ENCODE measurements around the gene MARCHF9.

The MARCHF9 gene

DNA sequence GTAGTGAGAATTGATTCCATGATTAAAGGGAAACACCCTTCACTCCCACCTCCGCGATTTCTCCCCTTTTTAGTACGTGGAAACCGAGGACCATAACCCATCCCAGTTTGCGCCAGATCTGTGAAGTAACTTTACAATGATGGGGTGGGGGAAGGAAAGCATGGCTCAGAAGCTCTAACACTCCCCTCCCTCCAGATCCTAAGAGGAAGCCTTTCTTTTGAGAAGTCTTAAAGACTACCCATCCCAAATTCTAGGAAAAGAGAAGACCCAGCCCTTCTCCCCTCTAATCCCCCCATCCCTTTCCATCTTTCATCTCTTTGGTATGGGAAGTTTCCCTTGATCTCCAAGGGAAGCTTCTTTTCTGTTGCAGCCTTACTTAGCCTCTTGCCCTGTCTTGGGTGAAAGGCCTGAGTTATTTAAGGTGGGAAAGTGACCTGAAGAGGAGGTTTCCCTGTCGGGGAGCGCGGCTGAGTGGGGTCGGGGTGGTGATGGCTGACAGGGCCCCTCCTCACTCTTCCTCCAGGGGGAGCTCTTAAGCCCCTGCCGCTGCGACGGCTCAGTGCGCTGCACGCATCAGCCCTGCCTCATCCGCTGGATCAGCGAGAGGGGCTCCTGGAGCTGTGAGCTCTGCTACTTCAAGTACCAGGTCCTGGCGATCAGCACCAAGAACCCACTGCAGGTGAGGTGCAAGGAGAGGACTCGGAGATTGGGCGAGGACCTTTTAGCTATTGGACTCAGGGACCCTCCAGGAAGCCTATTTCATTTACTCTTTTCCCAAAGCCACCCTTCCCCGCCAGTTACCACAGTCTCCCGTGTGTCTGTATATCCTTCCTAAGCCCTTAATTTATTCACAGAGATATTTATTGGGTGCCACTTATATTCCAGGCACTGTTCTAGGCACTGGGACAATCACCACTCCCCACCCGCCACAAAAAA, 1.8 kb downstream of the MARCHF9 start:
- peak; percentile 75 to 78 for DNase-seq

DNA sequence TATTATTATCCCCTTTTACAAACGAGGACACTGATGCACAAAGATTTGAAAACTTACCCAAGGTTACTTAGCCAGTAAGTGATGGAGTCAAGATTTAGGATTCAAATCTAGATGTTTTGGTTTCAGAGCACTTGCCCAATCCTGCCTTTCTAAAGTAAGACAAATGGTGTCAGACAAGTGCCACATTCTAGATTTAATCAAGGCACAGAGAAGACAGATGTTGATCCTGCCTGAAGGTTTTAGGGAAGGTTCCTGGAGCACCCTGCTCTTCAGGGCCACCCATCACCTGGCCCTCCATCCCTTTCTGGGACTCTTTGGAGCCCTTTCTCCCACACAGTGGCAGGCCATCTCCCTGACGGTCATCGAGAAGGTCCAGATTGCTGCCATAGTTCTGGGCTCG, 2.9 kb downstream of the MARCHF9 start:
- no peak for DNase-seq

DNA sequence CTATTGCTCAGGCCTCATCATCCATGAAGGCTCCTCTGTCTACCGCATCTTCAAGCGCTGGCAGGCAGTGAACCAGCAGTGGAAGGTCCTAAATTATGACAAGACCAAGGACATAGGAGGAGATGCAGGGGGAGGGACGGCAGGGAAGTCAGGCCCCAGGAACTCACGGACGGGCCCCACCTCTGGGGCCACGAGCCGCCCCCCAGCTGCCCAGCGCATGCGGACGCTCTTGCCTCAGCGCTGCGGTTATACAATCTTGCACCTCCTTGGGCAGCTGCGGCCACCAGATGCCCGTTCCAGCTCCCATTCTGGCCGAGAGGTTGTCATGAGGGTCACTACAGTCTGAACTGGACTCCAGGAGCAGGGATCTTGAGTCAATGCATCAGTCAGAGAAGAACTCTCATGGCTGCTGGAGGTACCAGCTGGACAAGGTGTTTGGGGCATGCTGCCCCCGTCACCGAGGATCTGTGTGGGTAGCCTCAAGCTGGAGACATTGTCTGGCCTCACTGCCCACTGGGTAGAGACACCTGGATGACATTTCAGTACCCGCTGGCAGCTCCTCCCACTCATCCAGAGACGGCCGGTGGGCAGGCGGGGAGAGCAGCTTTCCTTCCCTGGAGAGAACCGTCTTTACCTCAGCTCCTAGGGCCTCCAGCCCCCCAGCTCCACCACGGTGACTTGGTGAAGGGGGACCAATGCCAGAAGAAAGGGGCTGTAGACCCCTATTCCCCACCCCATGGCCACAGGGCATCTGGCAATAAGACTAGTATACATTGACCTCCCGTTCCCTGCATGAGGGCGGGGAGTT, 3.9 kb downstream of the MARCHF9 start:
- no peak for DNase-seq

DNA sequence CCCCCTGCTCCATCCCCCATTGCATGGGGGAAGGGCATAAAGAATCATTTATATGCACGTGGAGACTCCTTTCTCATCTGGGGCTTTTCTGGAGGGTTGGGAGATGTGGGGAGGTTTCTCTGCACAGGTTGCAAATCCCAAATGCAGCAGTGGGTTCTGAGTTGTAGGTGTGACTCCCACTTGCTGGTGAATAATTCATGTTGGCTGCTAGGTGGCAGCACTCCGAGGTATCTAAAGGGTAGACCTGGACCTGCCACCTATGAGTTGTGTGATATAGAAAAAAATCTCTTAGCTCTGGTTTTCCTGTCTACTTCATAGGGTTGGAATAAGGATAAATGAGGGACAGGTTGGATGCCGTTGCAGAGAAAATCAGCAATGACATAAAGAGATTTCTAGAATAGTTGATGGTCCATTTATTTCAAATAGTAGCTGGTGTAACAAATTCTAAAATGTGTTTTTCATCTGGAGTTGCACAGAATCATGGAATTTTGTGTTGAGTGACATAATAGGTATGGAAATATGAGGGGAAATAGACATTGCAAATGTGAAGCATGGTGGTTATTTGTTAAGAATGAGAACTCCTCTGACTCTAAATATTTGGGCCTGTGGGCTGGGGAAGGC, 4.6 kb downstream of the MARCHF9 start:
- peak; percentile 54 to 65 for DNase-seq

DNA sequence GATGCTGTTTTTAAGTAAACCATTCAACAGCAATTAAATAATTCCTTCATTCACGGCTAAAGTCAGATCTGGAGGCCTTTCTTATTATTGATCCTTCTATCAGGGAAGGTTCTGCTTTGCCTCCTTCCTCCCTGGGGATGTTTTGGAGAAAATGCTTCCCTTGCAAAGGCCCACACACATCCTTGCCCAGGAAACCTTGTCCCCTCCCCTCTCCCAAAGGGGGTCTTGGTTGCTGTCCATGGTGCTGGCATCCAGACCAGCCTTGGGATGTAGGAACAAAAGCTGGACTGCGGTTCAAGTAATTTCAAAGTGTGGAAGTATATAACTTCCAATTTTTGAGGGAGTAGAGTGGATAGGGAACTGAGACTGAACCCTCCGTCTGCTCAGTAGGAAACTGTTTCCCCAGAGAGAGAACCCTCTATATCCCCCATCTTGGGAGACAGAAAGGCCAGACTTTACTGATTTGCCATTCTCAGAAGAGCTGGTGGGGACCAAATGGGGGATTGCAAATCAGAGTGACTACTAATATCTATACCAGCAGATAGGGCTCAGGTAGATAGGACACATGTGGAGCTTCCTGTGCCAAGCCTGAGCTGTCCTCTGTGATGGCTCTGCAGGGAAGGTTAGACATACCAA, 5.6 kb downstream of the MARCHF9 start:
- no peak for DNase-seq

DNA sequence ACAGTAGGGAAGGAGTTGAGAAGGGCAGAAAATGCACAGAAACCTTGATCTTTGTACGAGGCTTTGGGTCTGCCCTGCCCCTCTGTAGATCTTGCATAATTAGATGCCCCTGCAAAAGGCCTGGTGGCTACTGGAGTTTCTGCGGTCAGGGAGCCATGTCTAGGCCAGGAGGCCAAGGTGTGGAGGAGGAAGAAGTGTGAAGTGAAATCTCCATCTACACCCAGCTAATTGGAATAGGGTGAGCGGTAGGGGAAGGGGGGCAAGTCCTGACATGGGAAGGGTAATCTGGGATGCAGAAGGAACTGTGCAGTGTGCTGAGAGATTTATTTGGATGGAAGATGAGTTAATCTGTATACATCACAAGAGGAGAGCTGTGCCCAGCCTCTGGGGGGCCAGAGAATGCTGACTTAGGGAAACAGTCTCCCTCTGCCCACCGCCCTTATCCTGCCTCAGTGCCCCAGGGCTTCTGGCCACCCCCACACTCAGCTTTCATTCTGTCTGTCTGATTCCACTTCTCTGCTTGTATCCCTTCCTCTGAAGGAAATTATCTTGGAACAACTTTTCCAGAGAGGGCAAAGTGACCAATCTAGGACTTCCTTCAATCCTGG, 6.6 kb downstream of the MARCHF9 start:
- DNase-seq: no peak

DNA sequence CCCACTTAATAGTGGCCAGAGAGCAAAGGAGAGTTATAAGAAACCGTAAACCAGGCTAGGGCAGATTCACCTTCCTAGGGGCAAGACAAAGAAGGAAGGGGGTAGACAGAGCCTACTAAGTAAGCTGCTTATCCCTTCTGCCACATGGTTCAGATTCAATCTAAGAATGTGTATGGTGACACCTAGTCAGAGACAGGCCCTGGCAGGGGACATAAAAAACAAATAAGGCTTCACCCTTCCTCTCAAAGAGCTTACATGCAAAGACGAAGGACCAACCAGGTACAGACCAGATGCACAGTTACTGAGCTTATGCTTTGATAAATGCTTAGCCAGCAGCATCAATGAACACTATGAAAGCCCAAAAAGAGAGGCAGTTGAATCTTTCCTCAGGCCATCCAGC, 7.6 kb downstream of the MARCHF9 start:
- no peak for DNase-seq

DNA sequence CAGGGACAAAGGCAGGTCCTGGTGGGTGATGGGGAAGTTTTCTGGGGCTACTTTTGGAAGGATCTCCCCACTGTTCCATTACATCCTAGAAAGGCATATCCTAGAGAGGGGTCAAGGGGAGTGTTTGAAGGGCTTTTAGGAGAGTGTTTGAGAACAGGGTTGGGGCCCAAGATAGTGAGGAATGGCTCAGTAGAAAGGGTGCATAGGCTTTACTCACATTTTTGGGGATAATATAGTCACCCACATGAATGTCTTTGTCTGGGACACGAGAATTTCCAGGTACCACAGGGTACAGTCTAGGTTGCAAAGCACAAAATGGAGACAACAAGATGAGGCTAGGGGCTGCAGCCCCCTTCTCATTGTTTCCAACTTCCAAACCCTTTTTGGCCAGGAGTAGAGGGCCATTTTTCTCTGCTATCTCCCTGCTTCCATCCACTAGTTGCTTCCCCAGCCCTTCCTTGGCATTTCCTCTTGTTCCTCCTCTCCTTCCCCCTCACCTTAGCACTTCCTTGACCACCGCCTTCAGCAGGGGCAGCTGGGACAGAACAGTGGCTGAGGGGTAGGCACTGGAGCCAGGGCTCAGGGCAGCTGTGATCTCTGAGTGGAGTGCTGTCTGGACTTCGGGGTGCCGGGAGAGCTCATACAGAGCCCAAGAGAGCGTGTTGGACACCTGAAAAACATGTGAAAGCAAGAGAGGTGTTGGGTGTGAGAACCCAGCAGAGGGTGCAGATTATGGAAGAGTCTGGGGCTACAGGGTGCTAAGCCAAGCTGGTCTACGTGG, 9.2 kb downstream of the MARCHF9 start:
- no peak for DNase-seq

DNA sequence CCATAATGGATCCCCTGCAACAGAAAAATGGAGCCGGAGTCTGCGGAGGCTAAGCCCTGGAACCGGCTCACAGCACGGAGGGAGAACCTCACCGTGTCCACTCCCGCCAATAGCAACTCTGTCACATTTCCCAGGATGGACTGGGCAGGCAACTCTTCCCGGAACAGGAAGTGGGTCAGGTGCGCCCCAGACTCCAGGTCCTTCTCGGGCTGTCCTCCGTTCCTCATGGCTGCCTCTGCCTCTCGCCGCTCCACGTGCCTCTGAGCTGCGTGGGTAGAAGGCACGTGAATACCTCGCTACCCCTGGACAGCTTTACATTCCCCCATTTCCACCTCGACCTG, 9.7 kb downstream of the MARCHF9 start:
- no peak for DNase-seq

DNA sequence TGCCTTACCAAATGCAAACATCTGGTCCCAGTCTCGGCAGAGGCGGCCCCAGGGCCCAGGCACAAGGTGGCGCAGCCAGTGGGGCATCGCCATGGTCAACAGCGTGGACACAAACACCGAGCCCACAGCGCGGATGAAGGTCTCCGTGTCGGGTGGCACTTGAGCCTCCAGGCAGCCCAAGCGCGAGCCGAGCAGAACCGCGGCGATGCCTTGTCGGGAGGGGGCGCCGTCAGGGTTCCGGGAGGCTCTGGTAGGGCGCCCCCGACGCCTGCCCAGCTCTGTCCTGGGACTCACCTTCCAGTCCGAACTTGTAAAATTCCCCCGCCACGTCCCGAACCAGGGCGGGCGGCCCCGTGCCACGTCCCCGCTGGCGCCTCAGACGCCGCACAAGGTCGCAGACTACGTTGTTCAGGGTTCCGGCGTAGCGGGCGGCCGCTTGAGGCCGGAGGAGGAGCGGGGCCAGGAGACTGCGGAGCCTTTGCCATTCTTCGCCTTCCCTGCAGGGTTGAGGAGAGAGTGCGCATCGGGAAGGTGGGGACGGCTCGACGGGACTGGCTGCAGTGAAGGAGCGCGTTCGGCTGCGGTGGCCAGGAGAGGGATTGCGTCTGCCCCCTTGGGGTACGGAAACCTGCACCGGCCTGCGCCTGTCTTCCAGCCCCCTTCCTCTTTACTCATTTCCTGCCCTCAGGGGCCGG, 10.2 kb downstream of the MARCHF9 start:
- DNase-seq: peak; percentile 46 to 57

DNA sequence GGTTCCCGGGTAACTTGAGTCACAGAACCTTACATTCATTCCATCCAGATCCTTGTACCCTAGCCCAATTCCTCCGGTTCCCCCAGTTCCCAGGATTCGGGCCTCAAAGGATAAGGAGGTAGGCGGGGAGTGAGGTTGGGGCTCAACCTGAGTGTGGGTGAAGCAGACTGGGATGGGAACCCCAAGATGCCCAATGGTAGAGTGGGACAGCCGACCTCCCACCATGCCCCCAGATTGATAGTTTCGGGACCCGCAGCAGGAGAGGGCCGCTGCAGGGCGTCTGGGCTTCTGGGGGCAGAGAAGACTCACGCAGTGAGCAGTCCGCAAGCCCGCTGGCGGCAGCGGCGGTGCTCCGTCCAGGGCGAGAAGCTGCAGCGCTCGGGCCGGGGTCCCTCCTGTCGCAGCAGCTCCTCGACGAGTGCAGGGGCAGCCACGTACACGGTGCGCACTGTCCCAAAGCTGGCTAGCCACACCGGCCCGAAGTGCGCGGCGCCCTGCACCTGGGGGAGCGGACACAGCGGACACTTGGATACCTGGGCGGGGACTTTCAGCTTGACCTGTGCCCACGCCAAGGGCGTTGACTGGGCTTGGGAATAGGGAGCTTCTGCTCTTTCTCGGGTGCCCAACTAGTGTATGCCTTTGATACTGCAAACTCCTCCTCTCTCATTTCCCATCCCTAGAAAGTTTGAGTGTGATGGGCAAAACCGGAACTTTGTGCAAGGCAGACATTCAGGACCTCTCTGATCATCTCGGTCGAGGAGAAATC, 11.0 kb downstream of the MARCHF9 start:
- DNase-seq: no peak

DNA sequence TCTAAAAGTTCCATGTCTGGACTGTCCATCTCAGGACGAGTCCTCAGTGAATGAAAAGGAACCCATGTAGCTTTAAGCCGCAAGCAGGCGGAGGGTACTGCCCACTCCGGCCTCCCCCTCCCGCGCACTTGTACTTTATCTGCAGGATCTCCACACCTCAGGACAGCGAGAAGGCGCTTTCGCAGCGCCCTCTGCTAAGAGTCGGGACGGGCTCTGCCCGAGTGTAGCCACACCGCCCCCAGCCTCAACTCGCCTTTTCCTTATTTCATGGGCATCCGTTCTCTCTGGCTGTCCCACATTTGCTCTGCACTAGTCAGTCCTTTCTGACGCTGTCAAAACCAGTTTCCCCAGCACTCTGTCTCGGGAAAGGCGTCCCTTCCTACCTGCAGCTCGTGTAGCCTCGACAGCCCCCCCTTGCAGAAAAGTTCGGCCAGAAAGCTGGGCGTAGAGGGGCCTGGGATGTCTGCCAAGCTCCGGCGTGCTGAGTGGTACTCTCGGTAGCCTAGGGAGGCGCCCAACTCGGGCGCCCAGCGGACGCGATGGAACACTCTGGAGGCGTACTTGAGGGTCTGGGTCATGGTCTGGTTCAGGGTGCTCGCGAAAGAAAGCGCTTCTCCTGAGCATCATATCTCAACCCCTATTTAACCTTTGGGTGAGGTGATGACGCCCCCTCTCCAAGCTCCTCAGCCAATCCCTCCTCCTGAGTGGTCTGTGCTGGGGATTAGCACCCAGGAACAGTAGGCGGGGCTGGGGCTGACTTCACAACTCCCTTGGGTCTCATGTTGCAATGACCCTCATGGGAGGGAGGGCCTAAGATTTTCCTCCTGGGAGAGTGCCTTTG, 11.8 kb downstream of the MARCHF9 start, which contains the start of gene CYP27B1:
CYP27B1 (minus strand) TSS at position 615 of the 841 bp plus-strand sequence; CDS start at position 578, 37 bp downstream.
- DNase-seq: no peak

DNA sequence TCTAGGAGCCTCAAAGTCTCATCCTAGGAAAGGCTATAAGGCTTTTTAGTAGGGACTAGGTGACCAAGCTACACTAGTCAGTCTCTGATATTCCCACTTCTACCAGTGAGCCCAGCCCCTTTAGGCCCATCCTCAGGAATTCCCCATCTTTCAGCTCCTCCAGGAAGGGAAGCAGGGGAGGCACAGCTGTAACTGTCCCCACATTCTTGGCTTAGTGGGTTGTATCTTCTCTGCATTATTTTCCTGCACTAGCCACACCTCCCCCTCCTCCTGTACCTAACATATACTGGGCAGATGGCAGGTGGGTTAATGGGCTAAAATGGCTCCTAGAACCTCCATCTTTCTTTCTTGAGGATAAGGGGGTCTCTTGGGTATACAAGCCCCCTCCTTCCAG, 12.4 kb downstream of the MARCHF9 start:
- no peak for DNase-seq

DNA sequence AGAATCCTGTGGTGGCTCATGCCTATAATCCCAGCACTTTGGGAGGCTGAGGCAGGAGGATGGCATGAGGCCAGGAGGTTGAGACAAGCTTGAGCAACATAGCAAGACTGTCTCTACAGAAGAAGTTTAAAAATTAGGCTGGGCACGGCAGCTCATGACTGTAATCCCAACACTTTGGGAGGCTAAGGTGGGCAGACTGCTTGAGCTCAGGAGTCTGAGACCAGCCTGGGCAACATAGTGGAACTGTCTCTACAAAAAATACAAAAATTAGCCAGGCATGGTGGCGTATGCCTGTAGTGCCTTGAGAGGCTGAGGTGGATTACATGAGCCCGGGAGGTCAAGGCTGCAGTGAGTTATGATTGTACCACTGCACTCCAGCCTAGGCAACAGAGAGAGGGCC, 13.0 kb downstream of the MARCHF9 start:
- DNase-seq: no peak

DNA sequence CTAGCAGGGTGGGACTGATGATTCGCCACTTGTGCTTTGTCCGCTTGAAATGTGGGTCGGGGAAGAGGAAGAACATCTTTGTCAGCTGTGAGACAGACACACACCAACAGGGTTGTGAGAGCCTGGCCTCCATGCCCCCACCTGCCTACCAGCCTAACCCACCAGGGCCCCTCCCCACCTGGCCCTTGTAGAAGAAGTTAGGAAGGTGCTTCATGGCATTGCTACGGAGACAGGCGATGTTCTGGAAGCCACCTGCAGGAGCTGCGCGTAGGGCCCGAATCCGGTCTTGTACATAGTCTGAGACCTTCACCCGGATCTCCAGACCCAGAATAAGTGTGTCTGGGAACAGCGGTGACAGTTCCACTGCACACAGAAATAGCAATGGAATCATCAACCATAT, 14.7 kb downstream of the MARCHF9 start:
- no peak for DNase-seq

DNA sequence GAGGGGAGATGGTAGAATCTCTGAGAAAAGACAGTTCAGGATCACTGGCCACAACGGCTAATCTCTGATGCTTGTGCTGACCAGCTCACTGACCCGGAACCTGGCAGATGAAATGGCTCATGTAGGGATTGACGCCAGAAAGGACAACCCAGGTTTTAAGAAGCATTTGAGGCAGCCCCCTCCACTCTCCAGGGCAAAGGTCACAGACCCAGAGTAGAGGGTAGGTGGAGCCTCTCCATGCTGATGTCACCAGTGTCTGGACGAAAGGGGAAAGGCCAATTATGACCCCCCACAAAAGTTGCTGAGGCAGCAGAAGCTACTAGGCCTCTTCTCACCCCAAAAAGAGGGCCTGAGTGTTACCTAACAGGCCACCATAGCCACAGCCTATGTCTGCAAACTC, 15.8 kb downstream of the MARCHF9 start:
- DNase-seq: no peak

DNA sequence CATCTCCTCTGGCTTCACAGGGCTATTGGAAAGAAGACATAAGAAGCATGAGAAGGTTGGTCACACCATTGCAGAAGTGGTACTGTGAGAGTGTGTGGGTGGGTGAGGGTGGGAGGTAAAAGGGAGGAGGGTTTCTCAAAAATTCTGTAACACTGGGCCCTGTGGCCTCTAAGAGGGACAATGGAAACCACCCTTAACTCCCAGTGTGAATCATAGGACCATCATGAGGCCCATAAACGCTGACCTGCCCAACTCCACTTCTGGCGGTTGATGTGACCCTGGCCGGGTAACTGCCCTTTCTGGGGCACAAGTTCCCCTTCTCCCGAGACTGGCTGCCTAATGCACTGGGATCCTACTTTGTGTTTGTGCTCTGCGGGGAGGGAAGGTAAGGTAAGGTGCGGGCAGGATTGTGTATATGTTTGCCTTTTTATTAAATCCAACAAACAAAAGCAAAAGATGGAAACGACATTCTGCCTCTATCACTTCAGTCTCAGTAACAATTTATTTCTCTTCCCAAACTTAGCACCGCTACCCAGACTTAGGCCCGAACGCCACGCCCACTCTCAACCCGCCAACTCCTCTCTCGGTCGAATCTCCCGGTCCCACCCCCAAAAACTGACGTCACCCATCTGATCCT, 16.5 kb downstream of the MARCHF9 start:
- DNase-seq: peak; percentile 86 to 87

DNA sequence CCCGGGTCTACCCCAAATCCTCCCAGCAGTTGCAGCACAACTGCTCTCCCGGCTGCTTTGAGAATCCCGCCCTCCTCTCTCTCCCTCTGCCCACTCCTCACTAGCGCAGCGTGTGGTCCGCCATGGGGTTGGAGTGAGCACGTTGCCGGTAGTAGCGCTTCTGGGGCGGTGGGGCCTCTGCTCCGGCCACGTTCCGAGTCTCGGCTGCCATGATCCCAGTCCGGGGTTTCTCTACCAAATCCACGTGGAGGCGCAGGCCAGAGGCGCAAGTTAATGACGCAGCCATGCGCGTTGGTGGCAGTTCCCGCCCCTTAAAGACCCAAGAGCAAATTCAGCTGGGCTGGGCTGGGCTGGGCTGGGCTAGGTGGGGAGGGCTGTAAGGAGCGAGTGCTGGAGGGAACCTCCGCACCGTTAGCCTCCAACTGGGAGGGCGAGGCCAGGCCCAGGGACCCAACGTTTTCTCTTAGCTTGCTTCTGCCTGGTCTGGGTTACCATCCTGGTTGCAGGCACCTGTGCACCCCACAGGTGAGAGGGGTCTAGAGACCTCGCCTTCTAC, 17.0 kb downstream of the MARCHF9 start, which contains the start of gene METTL1:
METTL1 (minus strand) TSS at position 233 of the 556 bp plus-strand sequence; CDS start at position 211, 22 bp downstream.
- DNase-seq: peak; percentile 92
